GM18858 (cell line): ENCODE measurements around the gene ANKRD18A.
"Not testable (repeated sequence)": the region's sequence is repeated elsewhere in the genome, so short reads cannot be mapped to it uniquely, and the experiment has no call there.

Source experiments
- ATAC-seq: cut with Tn5 transposase; IDR thresholded peaks from one replicate; pipeline ENCODE4 v1.9.1; 2021; ENCODE audit not compliant: unreplicated experiment

The ANKRD18A gene

GRCh38 chr9:38546497-38547163 is 73.8 kb downstream of the ANKRD18A start:
- not testable (repeated sequence) for ATAC-seq

- not testable (repeated sequence) for ATAC-seq
Measured at GRCh38 chr9:38540535-38540934, 79.9 kb downstream of the ANKRD18A start.

- no peak for ATAC-seq
Measured at GRCh38 chr9:38529317-38529716, 91.1 kb downstream of the ANKRD18A start.

- ATAC-seq, result no peak
Measured at GRCh38 chr9:38527503-38527902, 92.9 kb downstream of the ANKRD18A start.

GRCh38 chr9:38526591-38526990 is 93.8 kb downstream of the ANKRD18A start:
- no peak for ATAC-seq

GRCh38 chr9:38523121-38523520 is 97.3 kb downstream of the ANKRD18A start:
- ATAC-seq, result no peak

- no peak for ATAC-seq
Measured at GRCh38 chr9:38521762-38522161, 98.6 kb downstream of the ANKRD18A start.
